Stimulated activated naive CD8-positive, alpha-beta T cell treated with anti-CD3 and anti-CD28 coated beads, Interleukin-15, Interleukin-2, amounts not matched to agents 100 ng/mL and 50 ng/mL, for 24 hours (primary cell): ENCODE results near the gene CLSTN1.
"Not testable (repeated sequence)": the region's sequence is repeated elsewhere in the genome, so short reads cannot be mapped to it uniquely, and the experiment has no call there.

ENCODE experiments used
- H3K27ac Mint-ChIP-seq: one replicate; pipeline ENCODE4 v1.8.0; 2021; ENCODE audit warnings: mild to moderate bottlenecking, mixed read lengths
- H3K27me3 Mint-ChIP-seq: one replicate; pipeline ENCODE4 v1.8.0; 2021; ENCODE audit warnings: mixed read lengths
- H3K36me3 Mint-ChIP-seq: one replicate; pipeline ENCODE4 v1.8.0; 2021; ENCODE audit warnings: low read depth, mixed read lengths
- H3K4me1 Mint-ChIP-seq: one replicate; pipeline ENCODE4 v1.8.0; 2021; ENCODE audit warnings: low read depth, mixed read lengths
- H3K4me3 Mint-ChIP-seq: one replicate; pipeline ENCODE4 v1.8.0; 2021; ENCODE audit warnings: mild to moderate bottlenecking, mixed read lengths
- H3K9me3 Mint-ChIP-seq: one replicate; pipeline ENCODE4 v1.8.0; 2021; ENCODE audit warnings: mixed read lengths

CLSTN1 gene

DNA sequence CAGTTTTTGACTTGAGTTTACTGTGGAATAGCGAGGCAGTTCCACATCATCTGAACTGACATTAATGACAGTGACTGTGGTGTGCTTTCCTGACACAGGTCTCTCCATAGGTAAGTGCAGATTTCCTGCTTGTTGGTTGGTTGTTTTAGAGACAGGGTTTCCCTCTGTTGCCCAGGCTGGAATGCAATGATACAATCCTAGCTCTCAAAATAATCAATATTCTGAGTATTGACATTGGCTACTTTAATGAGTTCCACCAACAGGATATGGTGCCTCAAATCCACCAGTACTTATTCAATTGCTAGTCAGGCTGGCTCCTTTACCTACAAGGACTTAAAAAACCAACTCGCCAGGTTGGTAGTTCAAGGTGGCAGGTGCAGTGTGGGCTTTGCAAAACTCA lies 63.8 kb downstream of the CLSTN1 start:
- H3K4me3 Mint-ChIP-seq = no peak overlapping the region
- peaks cover 8% of the 10 kb centered on the region for H3K4me1 Mint-ChIP-seq
- H3K27ac Mint-ChIP-seq = no peak overlapping the region

DNA sequence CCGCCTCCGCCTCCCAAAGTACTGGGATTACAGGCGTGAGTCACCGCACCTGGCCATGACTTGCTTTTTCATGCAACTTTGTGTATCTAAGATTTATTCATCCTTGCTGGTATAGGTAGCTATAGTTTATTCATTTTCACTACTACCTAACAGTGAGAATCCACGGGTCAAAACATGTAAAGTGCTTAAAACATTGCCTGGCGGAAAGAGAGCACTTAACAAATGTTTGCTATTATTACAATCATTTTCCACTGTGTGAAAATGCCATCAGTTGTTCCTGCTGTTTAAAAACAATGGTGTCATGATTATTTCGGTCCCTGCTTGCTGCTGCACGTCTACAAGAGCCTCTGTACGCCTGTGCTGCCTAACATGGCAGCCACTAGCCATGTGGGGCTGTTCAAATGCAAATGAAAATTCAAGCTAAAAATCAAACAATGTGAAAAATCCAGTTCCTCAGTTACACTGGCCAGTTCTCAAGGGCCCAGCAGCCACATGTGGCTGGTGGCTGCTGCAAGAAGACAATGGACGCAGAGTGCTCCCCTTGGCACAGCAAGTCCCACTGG lies 65.1 kb downstream of the CLSTN1 start:
- H3K4me3 Mint-ChIP-seq = no peak overlapping the region
- peaks cover 8% of the 10 kb centered on the region for H3K4me1 Mint-ChIP-seq
- H3K9me3 Mint-ChIP-seq = no peaks in the 10 kb centered on the region
- no peak overlapping the region for H3K27ac Mint-ChIP-seq
- no peaks in the 10 kb centered on the region for H3K27me3 Mint-ChIP-seq
- peaks cover 14% of the 10 kb centered on the region for H3K36me3 Mint-ChIP-seq

More for the DNA sequence above, 63.8 kb downstream of the CLSTN1 start:
- peaks cover 12% of the 10 kb centered on the region for H3K36me3 Mint-ChIP-seq
- no peaks in the 10 kb centered on the region for H3K27me3 Mint-ChIP-seq
- no peaks in the 10 kb centered on the region for H3K9me3 Mint-ChIP-seq

DNA sequence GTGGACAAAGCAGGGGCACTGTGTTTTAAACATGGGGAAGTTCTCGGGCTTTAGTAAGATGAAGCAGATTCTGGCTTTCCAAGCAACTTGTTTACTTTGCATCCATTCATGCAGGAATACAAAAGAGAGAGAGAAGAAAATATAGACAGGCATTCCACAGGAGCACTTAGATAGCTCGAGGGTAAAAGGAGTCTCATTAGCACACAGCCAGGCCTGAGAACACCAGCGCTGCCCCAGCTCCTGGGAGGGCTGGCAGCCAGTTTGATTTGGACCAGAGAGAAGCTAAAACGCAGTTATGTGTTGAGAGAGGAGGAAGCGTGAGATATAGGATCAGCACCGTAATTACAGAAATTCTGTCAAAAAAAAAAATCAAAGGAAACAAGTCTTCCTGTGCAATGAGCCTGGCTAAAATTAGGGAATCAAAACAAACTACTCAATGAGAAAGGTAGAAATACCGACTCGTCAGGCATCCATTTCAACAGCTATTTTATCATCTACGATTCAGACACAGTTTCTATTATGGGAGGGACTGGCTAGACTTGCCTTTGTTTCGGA lies 68.2 kb downstream of the CLSTN1 start:
- Mint-ChIP-seq H3K9me3 (no peaks in the 10 kb centered on the region), H3K36me3 (peaks cover 17% of the 10 kb centered on the region), H3K4me3 (no peak overlapping the region), H3K4me1 (peaks cover 4% of the 10 kb centered on the region), H3K27me3 (no peaks in the 10 kb centered on the region), H3K27ac (peak overlapping the region; percentile 57)

DNA sequence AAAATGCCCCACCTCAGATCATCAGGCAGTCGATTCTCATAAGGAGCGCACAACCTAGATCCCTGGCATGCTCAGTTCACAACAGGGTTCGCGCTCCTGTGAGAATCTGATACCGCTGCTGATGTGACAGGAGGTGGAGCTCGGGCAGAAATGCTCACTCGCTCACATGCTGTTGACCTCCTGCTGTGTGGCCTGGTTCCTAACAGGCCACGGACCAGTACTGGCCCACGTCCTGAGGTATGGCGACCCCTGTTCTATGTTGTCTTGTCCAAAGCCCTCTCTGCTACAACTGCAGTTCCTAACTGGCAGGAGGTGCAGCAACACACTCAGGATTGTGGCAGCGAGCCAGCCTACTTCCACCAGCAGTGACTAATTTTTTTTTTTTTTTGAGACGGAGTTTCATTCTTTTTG lies 70.6 kb downstream of the CLSTN1 start:
- H3K4me3 Mint-ChIP-seq = no peak overlapping the region
- no peaks in the 10 kb centered on the region for H3K4me1 Mint-ChIP-seq
- no peak overlapping the region for H3K27ac Mint-ChIP-seq
- H3K36me3 Mint-ChIP-seq = peaks cover 33% of the 10 kb centered on the region
- H3K9me3 Mint-ChIP-seq = no peaks in the 10 kb centered on the region
- no peaks in the 10 kb centered on the region for H3K27me3 Mint-ChIP-seq

DNA sequence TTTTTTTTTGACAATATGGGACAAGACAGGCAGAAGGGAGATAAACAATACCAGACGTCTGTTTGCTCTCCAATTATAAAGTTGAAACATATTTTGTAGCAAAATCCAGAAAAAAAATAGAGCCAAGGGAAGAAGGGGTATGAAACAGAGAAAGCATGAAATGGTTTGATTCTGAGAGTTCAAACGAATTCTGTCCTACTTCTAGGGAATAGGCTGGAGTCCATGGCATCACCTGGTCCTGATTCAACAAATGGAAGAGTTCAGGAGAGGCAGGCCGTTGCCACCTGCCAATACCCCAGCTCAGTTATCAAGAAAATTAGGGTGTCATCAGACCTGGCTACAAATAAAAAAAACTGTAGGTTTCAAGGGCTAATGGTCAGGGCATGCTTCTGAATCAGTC lies 71.8 kb downstream of the CLSTN1 start:
- Mint-ChIP-seq H3K4me1 (no peaks in the 10 kb centered on the region), H3K9me3 (no peaks in the 10 kb centered on the region), H3K4me3 (no peak overlapping the region), H3K27me3 (no peaks in the 10 kb centered on the region), H3K36me3 (peaks cover 36% of the 10 kb centered on the region), H3K27ac (no peak overlapping the region)

DNA sequence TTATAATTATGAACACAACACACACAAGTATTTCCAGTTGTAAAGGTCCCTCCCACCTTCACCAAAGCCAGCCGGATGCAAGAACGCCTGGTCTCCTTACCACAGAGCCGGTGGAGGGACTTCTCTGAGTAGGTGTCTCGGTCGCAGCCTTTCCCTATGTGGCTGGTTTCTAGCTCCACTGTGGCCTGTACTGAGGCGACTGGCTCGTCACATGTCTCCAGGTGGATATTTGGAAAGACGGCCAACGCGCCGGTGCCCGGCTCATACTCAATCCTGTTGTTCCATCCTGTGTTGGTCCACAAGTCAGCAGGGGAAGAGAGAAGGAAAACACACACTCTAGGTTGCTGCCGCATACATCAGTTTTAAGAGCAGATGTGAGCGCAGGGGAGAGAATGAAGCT lies 74.4 kb downstream of the CLSTN1 start:
- H3K4me3 Mint-ChIP-seq = no peak overlapping the region
- H3K27ac Mint-ChIP-seq = no peak overlapping the region
- peaks cover 27% of the 10 kb centered on the region for H3K36me3 Mint-ChIP-seq
- H3K27me3 Mint-ChIP-seq = no peaks in the 10 kb centered on the region
- H3K4me1 Mint-ChIP-seq = no peaks in the 10 kb centered on the region
- H3K9me3 Mint-ChIP-seq = no peaks in the 10 kb centered on the region

DNA sequence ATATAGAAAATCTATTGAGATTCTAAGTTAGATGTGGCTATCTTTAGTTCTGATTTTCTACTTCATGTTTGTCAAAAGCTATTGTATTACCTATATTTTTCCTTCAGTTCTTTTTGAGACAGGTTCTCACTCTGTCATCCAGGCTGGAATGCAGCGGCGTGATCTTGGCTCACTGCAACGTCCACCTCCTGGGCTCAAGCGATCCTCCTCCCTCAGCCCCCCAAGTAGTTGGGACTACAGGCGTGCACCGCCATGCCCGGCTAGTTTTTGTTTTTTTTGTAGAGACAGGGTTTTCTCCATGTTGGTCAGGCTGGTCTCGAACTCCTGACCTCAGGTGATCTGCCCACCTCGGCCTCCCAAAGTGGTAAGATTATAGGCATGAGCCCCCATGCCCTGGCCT lies 75.4 kb downstream of the CLSTN1 start:
- H3K4me1 Mint-ChIP-seq, H3K4me3 Mint-ChIP-seq, H3K27me3 Mint-ChIP-seq, H3K27ac Mint-ChIP-seq, H3K9me3 Mint-ChIP-seq: not testable (repeated sequence)
- peaks cover 33% of the 10 kb centered on the region for H3K36me3 Mint-ChIP-seq

DNA sequence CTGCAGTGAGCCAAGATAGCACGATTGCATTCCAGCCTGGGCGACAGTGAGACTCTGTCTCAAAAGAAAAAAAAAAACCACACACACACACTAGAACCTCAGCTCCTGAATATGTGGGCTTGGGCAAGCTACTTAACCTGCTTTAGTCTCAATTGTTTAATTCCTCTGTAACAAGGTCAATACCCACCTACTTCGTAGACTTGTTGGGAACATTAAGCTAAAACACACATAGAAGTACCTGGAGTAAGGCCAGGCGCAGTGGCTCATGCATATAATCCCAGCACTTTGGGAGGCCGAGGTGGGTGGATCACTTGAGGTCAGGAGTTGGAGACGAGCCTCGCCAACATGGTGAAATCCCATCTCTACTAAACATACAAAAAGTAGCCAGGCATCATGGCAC lies 77.1 kb downstream of the CLSTN1 start:
- H3K27me3 Mint-ChIP-seq = no peaks in the 10 kb centered on the region
- no peak overlapping the region for H3K27ac Mint-ChIP-seq
- H3K36me3 Mint-ChIP-seq = peaks cover 45% of the 10 kb centered on the region
- no peaks in the 10 kb centered on the region for H3K4me1 Mint-ChIP-seq
- H3K4me3 Mint-ChIP-seq = no peak overlapping the region
- H3K9me3 Mint-ChIP-seq = no peaks in the 10 kb centered on the region

DNA sequence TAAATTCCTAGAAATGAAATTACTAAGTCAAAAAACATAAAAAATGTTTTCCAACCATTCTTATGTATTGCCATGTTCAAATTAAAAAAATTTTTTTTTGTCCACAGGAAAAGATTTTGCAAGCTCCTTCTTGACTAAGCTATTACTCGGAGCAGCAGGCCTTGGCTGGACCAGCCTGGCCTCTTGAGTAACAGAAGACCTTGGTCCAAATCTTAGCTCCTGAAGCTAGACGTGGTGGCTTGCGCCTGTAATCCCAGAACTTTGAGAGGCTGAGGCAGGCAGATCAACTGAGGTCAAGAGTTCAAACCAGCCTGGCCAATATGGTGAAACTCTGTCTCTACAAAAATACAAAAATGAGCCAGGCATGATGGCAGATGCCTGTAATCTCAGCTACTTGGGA lies 77.6 kb downstream of the CLSTN1 start:
- Mint-ChIP-seq H3K36me3 (peaks cover 46% of the 10 kb centered on the region), H3K4me1 (no peaks in the 10 kb centered on the region), H3K27me3 (no peaks in the 10 kb centered on the region), H3K9me3 (no peaks in the 10 kb centered on the region), H3K4me3 (no peak overlapping the region), H3K27ac (no peak overlapping the region)

DNA sequence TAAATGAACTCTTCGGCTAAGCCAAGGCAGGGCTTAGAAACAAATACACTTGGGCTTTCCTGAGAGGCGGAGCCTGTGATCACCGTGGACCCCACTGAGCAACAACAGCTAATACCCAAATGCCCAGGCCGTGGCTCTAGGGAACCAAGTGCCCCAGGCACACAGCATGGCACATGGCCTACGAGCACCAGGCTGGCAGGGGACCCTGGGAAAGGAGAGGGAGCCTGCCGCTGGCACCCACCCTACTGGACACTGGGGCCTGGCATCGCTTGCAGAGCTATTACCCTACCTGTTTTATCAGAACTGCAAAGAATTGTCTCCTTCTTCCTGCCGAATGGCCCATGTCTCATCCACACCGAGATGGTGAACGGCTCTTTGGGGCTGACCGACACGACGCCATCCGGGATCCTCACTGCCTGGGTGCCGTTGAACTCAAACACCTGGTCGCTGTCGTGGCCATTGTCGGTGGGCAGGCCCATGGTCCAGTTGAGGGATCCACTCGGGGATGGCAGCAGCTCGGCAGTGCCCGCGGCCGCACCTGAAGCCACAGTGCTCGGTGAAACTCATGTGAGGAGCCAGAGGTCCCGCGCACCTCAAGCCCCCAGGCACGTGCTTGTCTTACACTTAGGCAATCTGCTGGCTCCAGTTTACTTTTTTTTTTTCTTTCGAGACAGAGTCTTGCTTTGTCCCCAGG lies 79.5 kb downstream of the CLSTN1 start:
- Mint-ChIP-seq H3K9me3 (no peaks in the 10 kb centered on the region), H3K27ac (no peak overlapping the region), H3K27me3 (no peaks in the 10 kb centered on the region), H3K4me1 (no peaks in the 10 kb centered on the region), H3K4me3 (no peak overlapping the region), H3K36me3 (peaks cover 43% of the 10 kb centered on the region)

DNA sequence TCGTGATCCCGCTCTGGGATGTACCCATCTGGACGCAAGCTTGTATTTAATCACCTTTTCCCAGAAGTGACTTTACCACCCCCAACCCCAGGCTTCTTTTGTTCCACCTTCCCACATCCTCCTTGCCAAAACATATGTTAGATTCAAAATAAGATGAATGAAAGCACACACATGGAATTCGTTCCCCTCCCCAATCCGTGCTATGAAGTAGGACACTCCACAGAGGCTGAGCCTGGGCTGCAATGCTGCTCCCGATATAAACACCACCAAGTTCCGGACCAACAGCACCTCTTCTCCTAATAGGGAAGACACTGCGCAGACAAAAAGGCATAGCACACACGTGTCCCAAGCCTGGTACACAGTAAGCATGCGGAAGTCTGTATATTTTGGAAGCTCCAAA lies 86.1 kb downstream of the CLSTN1 start:
- Mint-ChIP-seq H3K27ac (no peak overlapping the region), H3K4me3 (no peak overlapping the region), H3K27me3 (no peaks in the 10 kb centered on the region), H3K4me1 (peaks cover 13% of the 10 kb centered on the region), H3K9me3 (no peaks in the 10 kb centered on the region), H3K36me3 (peaks cover 38% of the 10 kb centered on the region)

DNA sequence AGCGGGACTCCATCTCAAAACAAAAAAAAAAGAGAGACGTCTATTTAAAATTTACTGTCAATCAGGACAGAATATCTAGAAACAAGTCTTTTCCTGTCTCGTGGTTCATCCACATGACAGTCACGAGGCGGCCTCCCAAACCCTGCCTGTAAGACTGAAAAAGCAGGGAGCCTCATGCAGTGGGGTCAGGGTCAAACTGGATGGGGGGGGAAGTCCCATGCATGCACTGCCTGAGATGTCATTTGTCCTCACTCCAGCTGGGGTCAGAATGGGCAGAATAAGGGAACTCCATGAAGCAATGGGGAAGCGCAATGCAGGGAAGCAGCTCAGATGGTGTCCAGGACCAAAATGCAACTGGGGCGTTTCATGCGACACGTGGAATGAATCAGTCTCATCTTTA lies 86.7 kb downstream of the CLSTN1 start:
- Mint-ChIP-seq H3K27ac (no peak overlapping the region), H3K4me3 (no peak overlapping the region)

DNA sequence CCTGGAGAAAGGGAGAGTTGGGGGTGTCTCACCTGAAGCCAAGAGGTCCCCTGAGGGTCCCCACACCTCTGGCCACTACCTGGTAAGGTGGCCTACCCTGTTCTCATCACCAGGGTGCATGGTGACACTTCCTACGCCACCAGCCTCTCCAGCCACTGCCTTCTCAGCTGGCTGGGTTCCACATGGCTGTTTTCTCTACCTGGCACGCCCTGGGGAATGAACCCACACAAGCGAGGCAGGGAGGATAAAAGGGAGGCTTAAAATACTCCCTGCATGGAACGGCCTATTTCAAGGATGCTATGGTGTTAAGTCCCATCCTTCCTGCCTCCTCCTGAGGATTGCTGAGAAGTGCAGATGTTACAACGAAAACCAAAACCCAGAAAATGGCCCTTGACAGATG lies 87.5 kb downstream of the CLSTN1 start:
- Mint-ChIP-seq H3K4me1 (peaks cover 27% of the 10 kb centered on the region), H3K27me3 (no peaks in the 10 kb centered on the region), H3K36me3 (peaks cover 45% of the 10 kb centered on the region), H3K27ac (no peak overlapping the region), H3K9me3 (no peaks in the 10 kb centered on the region), H3K4me3 (no peak overlapping the region)

More for the DNA sequence above, 86.7 kb downstream of the CLSTN1 start:
- no peaks in the 10 kb centered on the region for H3K9me3 Mint-ChIP-seq
- H3K36me3 Mint-ChIP-seq = peaks cover 42% of the 10 kb centered on the region
- H3K4me1 Mint-ChIP-seq = peaks cover 18% of the 10 kb centered on the region
- H3K27me3 Mint-ChIP-seq = no peaks in the 10 kb centered on the region

DNA sequence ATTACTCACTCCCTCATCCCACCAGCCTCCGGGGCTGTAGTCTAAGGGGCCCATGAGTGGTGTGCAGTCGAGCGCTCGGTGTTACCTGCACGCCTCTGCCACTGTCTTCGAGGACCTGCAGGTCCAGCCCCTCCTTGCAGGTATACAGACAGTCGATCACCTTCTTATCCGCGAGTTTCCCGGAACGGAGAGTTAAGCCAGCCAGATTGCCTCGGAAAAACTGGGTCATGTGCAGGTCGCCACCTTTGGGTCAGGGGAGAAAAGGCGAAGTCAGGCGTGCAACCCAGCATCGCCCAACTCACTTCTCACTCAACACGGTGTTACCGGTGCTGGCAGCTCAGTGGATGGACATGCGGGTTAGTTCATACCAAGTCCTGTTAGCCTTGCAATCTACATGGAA lies 88.0 kb downstream of the CLSTN1 start:
- H3K4me3 Mint-ChIP-seq = no peak overlapping the region
- peaks cover 30% of the 10 kb centered on the region for H3K4me1 Mint-ChIP-seq
- H3K27me3 Mint-ChIP-seq = no peaks in the 10 kb centered on the region
- peaks cover 48% of the 10 kb centered on the region for H3K36me3 Mint-ChIP-seq
- H3K27ac Mint-ChIP-seq = no peak overlapping the region
- H3K9me3 Mint-ChIP-seq = no peaks in the 10 kb centered on the region

DNA sequence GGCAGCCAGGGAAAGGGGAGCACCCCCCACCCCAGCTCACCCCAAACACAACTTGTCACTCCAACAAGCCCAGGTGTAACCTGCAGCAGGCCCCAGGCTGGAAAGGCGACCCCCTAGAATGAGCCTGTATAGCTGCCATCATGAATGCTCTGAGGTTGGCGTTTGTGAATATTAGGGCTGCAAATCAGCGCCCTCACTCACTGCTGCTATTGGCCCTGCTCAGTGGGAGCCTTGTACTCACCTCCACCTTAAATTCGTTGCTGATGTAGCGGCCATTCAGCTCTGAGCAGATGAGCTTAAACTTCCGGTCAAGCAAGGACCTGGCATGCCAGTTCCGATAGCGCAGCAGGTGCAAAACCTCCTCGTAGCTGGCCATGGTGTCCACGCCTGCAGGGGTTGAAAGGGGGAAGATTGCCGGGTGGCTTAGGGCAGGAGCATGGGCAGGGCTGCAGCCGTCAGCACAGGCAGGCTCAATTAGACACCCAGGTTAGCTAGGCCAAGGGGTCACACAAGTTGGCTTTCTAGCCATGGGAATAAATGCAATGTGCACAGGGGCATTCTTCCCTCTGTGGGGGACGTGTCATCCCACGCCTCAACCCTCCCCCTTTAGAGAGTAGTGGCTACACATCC lies 90.5 kb downstream of the CLSTN1 start:
- Mint-ChIP-seq H3K4me1 (peaks cover 48% of the 10 kb centered on the region), H3K27me3 (no peaks in the 10 kb centered on the region), H3K9me3 (no peaks in the 10 kb centered on the region), H3K27ac (peak overlapping the region; percentile 28), H3K36me3 (peaks cover 61% of the 10 kb centered on the region), H3K4me3 (no peak overlapping the region)
